Measurements from ENCODE around the gene EVX2. TPM values are rescaled to one million over a fixed set of nuclear protein-coding genes. Genes with fewer than 3 reads are reported as not detected.
A peak's percentile ranks its signal among the peaks of the same experiment; 100 is the strongest.

Gene EVX2
- total RNA-seq, 3 donors from 2014 or later (not counting 1 experiment from before 2014, with no cell fraction given): not detected

GRCh38 chr2:176099728-176100546 lies 16.2 kb upstream of the EVX2 start, which contains the start of gene HOXD12:
TSS of gene HOXD12 (plus strand) at chr2:176099795. CDS start at chr2:176099802, 7 bp downstream.
- Mint-ChIP-seq H3K4me3 (peak within 1 kb of the TSS; percentile 25), H3K27ac (no peak within 1 kb of the TSS), H3K4me1 (peaks cover 18 to 24% of the 10 kb centered on the region in 2 donors), H3K36me3 (no peaks in the 10 kb centered on the region), H3K27me3 (ENCODE audit: low read depth in 2 of 2) (peaks cover 78 to 79% of the 10 kb centered on the region in 2 donors), H3K9me3 (no peaks in the 10 kb centered on the region)
- DNase-seq (peak in 1 of 2 donors; percentile 10), ATAC-seq (no peak)
- peaks cover 6% of the 10 kb centered on the region for H3K9me3 ChIP-seq (ENCODE audit: control insufficient read depth, insufficient read depth, low read length)
- peaks cover 93% of the 10 kb centered on the region for H3K27me3 ChIP-seq (ENCODE audit: control insufficient read depth, insufficient read depth, low read length)
- H3K4me3 ChIP-seq (ENCODE audit: low read length): no peak within 1 kb of the TSS
- intact Hi-C loops (cut with micrococcal nuclease): loop anchor here (5.0 kb wide), 1 partner anchor 848 kb away; no protein-coding TSS in a partner anchor
- peaks cover 18% of the 10 kb centered on the region for H3K4me1 ChIP-seq (ENCODE audit: control insufficient read depth, insufficient read depth, low read length)
- WGBS (ENCODE audit: insufficient coverage): 10% methylated on average over 70 of the region's 70 CpGs
- H3K36me3 ChIP-seq (ENCODE audit: control insufficient read depth, insufficient read depth, low read length): no peaks in the 10 kb centered on the region
- TF ChIP-seq, protein P1, sequence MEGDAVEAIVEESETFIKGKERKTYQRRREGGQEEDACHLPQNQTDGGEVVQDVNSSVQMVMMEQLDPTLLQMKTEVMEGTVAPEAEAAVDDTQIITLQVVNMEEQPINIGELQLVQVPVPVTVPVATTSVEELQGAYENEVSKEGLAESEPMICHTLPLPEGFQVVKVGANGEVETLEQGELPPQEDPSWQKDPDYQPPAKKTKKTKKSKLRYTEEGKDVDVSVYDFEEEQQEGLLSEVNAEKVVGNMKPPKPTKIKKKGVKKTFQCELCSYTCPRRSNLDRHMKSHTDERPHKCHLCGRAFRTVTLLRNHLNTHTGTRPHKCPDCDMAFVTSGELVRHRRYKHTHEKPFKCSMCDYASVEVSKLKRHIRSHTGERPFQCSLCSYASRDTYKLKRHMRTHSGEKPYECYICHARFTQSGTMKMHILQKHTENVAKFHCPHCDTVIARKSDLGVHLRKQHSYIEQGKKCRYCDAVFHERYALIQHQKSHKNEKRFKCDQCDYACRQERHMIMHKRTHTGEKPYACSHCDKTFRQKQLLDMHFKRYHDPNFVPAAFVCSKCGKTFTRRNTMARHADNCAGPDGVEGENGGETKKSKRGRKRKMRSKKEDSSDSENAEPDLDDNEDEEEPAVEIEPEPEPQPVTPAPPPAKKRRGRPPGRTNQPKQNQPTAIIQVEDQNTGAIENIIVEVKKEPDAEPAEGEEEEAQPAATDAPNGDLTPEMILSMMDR (IDR thresholded peaks at IDR 0.05): no peak
- H3K27ac ChIP-seq (ENCODE audit: low read length): no peak within 1 kb of the TSS

DNA sequence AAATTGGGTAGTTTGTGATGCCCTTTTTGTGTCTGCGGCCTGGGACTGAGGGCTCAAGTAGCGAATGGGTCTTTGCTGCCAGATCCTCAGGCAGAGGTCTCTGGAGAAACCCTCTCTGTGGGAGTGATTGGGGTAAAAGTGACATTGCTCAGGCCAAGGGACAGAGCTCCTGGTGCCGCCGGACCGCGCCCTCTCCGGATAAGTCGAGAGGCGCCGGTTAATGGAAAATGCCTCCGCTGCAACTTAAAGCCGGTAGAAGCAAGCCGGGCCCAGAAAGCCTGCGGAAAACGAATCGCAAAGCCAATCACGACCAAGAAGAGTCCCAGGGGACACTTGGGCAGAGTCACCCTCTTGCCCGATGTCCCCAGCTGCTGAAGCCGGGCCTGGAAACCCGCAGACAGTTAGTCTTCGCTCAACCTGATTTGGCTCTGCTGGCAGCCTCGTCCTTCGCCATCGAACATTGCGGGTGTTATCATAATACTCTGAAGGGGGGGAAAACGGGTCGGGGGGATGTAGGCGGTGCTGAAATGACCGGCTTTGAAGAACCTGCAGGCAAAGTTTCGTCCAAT lies 15.5 kb upstream of the EVX2 start:
- peaks cover 6% of the 10 kb centered on the region for H3K9me3 ChIP-seq (ENCODE audit: control insufficient read depth, insufficient read depth, low read length)
- Mint-ChIP-seq H3K9me3 (no peaks in the 10 kb centered on the region), H3K27ac (no peak overlapping the region), H3K4me1 (peaks cover 18 to 22% of the 10 kb centered on the region in 2 donors), H3K36me3 (no peaks in the 10 kb centered on the region), H3K27me3 (ENCODE audit: low read depth in 2 of 2) (peaks cover 78% of the 10 kb centered on the region in 2 donors), H3K4me3 (no peak overlapping the region)
- no peaks in the 10 kb centered on the region for H3K36me3 ChIP-seq (ENCODE audit: control insufficient read depth, insufficient read depth, low read length)
- H3K4me1 ChIP-seq (ENCODE audit: control insufficient read depth, insufficient read depth, low read length): peaks cover 18% of the 10 kb centered on the region
- TF ChIP-seq, protein P1 (IDR thresholded peaks at IDR 0.05): no peak
- DNase-seq: no peak
- intact Hi-C loops (cut with micrococcal nuclease): loop anchor here (5.0 kb wide), 1 partner anchor 847 kb away; no protein-coding TSS in a partner anchor
- no peak overlapping the region for H3K4me3 ChIP-seq (ENCODE audit: low read length)
- H3K27ac ChIP-seq (ENCODE audit: low read length): no peak overlapping the region
- no peak for ATAC-seq
- H3K27me3 ChIP-seq (ENCODE audit: control insufficient read depth, insufficient read depth, low read length): peaks cover 93% of the 10 kb centered on the region
- 13% methylated on average over 30 of the region's 30 CpGs for WGBS (ENCODE audit: insufficient coverage)

GRCh38 chr2:176098366-176099158 lies 14.8 kb upstream of the EVX2 start:
- peaks cover 94% of the 10 kb centered on the region for H3K27me3 ChIP-seq (ENCODE audit: control insufficient read depth, insufficient read depth, low read length)
- ATAC-seq: no peak
- peaks cover 6% of the 10 kb centered on the region for H3K9me3 ChIP-seq (ENCODE audit: control insufficient read depth, insufficient read depth, low read length)
- Mint-ChIP-seq H3K27me3 (ENCODE audit: low read depth in 2 of 2) (peaks cover 78 to 80% of the 10 kb centered on the region in 2 donors), H3K4me1 (peaks cover 18 to 22% of the 10 kb centered on the region in 2 donors), H3K27ac (no peak overlapping the region), H3K36me3 (peaks cover 6% of the 10 kb centered on the region), H3K4me3 (peak overlapping the region; percentile 25), H3K9me3 (no peaks in the 10 kb centered on the region)
- intact Hi-C loops (cut with micrococcal nuclease): loop anchor here (5.0 kb wide), 1 partner anchor 846 kb away; no protein-coding TSS in a partner anchor
- H3K4me3 ChIP-seq (ENCODE audit: low read length): no peak overlapping the region
- WGBS (ENCODE audit: insufficient coverage): 7% methylated on average over 35 of the region's 35 CpGs
- TF ChIP-seq, protein P1 (IDR thresholded peaks at IDR 0.05): no peak
- H3K36me3 ChIP-seq (ENCODE audit: control insufficient read depth, insufficient read depth, low read length): no peaks in the 10 kb centered on the region
- DNase-seq: no peak
- H3K27ac ChIP-seq (ENCODE audit: low read length): no peak overlapping the region
- peaks cover 18% of the 10 kb centered on the region for H3K4me1 ChIP-seq (ENCODE audit: control insufficient read depth, insufficient read depth, low read length)
